Measurements from ENCODE around the gene ATF6B.
"Not testable (repeated sequence)": the region's sequence is repeated elsewhere in the genome, so short reads cannot be mapped to it uniquely, and the experiment has no call there.

The ATF6B gene

DNA sequence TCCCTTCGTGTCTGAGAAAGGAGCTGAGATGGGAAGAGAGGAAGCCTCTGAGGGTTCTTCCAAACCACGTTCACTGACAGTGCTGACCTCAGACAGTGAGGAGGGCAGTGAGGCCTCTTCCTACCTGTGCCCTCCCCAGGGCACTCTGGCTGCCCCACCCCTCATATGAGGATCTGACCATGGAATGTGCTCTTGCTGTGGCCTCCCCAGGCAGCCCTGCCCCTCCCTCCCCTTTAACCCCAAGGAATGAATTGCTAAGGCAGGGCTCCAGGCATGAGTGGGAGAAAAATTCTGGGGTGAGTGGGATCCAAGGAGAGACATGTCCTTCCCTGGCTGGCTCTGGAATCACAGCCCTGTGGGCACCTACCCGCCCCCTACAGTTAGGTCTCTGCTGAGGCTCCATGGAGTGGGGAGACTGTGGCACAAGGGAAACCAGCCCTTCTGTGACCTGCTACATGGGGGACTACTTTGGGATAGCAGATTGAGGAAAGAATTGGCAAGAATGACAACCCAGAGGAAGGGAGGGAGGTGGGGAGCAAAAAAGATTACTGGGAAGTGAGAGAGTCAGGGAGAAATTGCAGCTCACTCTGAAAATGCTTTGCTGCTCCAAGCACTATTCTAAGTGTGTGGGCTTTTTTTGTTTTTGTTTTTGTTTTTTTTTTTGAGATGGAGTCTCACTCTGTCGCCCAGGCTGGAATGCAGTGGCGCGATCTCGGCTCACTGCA lies 48.3 kb downstream of the ATF6B start:
- FAIRE-seq, result no peak

DNA sequence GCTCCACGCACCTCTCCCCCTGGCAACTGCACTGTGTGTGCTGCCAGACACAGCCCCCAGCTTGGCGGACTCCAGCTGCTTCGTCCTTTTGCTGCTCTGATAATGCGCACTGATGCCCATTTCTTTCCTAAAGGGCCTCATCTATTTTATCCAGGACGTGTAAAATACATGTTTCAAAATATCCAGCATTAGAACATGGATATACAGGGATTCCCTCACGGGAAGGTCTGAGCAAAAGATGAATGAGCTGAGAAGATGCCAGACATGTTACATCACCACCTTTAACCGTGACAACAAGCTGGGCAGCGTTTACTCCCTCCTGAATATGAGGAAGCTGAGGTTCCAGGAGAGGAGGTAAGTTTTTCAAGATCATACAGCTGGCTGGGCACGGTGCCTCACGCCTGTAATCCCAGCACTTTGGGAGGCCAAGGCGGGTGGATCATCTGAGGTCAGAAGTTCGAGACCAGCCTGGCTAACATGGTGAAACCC lies 51.7 kb downstream of the ATF6B start:
- no peak for FAIRE-seq

DNA sequence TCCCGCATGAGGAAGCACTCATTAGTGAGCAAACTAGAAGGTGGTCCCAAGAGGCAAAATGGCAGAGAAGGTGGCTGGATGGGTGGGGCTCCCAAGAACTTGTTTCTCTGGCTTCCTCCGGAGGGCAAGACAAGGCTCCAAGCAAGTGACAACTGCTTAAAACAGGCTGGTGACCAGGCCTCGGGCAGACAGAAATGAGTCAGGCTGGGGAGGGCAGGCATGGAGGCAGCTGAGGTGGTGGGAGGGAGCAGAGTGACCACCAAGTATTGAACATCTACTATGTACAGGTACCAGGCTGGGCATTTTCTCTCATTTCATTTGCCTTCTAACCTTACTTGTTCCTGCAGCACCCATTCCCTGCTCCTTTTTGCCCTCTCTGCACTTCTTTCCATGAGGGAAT lies 52.3 kb downstream of the ATF6B start:
- no peak for FAIRE-seq

DNA sequence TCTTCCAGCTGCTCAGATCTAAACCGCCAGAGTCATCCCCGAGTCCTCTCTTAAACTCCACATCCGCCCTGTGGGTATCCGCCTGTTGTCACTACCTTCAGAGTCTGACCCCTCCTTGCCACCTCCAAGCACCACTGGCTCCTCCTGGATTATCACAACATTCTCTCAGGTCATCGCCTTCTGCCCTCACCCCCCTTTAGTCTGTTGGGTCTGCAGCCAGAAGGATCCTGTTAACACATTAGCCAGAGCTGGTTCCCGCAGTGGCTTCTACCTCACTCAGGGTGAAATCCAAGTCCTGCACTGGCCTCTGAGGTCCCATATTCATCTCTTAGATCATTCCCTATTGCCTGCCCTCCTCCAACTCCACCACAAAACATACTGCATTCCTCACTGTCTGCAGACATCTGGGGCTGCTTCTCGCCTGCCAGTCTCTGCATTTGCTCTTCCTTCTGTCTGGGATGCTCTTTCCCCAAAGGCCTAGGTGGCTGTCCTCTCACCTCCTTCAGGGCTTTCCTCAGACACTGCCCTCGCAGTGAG lies 53.0 kb downstream of the ATF6B start:
- FAIRE-seq, result no peak

DNA sequence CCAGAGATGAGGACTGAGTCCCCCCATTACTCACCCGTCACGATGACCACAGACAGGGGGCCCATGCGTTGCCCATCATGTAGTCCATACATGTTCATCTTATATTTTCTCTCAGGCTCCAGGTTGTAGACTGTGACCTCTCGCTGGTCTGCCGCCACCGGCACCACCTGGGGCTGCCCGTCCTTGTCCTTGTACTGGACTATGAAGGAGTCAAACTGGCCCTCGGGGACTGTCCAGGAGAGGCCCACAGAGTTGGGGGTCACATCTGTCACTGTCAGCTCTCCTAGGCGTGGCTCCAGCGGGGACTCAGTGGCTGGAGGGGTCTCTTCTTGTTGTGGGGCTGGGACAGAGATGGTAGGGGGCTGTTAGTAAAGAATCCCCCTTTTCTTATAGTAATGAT lies 54.4 kb downstream of the ATF6B start:
- FAIRE-seq, result no peak

DNA sequence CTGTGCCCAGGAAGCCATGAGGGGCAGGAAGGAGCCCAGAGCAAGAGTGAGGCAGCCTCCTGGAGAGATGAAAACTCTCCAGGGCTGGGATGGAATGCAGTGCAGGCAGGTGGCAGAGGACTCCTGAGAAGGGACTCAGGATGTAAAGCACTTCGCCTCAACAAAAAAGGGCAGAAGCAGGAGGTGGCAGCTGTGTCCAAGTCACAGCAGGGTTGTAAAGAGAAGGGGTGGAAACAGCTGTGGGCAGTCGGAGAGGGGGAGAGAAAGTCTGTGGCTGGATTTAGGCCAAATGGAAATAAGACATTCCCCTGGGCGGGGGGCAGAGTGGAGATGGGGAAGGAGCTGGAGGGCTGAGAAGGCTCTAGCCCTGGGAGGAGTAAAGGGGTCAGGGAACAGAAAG lies 54.9 kb downstream of the ATF6B start:
- no peak for FAIRE-seq

DNA sequence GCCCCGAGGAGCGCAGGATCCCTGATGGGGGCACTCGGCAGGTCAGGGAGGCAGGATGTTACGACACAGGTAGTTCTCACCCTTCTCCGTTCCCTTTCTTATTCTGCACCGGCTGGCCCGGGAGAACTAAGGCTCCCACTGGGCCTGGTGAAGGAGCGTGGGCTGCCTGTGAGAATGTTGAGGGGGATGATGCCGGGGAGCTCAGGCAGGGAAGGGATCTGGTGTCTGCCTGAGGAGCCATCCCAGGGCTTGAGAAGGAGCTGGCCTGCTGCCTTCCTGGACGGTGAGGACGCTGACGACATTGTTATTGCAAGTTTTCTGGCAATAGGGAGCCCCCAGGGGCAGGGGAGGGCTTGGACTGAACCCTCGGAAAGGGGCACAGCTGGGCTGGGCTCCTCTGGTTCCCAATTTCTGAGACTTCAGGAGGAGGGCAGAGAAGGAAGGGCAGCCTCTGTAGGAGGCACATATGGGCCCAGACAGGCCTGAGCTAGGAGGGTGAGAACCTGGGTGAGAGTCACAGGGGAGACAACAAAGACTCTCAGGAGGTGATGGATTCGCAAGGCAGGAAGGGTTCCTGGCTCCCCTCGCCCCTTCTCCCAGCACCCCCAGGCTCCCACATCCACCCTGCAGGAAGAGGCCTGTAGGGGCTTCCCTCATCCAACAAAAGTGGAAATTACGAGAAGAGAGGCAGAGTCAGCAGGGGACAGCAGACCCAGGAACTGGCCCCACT lies 57.1 kb downstream of the ATF6B start:
- no peak for FAIRE-seq

DNA sequence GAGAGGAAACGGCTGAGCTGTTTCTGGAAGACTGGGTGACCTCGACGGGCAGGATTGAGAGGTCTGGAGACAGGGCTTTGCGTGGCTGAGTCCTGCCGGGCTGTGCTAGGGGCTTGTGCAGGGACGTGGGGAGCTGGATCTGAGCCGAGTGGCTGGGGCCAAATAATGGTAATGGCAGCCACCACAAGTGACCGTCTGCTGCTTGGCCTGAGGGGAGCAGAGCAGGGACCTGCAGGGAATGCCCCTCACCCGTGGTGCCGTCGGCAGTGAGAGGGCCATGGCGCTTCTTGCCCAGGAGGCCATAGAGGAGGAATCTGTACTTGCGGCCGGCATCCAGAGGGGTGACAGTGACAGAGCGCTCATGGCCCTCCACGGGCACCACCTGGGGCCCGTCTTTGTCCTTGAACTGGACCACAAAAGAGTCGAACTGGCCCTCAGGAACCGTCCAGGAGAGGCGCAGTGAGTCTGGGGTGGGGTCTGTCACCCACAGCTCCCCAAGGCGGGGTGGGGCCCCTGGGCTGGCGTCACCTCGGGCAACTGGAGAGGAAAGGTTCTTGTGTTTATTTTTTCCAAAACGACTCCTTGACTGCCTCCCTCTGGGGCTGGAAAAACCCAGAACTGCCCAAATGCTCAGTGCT lies 58.0 kb downstream of the ATF6B start:
- no peak for FAIRE-seq

DNA sequence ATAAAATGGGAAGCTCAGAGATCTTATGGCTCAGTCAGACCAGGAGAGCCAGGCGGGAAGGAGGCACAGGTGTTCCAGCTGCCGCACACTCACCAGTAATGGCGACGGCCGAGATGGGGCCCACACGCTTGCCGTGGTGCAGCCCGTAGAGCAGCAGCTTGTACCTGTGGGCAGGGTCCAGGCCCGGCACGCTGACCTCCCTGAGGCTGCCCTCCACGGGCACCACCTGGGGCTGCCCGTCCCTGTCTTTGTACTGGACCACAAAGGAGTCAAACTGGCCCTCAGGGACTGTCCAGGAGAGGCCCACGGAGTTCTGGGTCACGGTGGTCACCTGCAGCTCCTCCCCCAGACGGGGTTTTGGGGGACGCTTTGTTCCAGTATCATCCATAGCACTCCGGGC lies 58.6 kb downstream of the ATF6B start:
- FAIRE-seq, result no peak

DNA sequence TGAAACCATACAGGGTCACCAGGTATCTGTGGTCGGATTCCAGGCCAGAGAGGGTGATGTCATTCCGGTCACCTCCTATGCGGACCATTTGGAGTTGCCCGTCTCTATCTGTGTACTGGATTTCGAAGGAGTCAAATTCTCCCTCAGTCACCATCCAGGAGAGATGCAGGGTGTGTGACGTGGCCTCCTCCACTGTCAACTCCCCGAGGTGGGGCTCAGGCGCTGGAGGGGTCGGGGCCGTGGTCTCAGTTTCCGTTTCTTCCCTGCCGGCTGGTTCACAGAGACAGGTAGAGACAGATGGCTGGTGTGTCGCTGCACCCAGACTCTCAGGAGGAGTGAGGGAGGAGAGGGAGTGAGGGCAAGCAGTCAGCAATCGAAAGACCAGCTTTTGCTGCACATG lies 59.2 kb downstream of the ATF6B start:
- no peak for FAIRE-seq

DNA sequence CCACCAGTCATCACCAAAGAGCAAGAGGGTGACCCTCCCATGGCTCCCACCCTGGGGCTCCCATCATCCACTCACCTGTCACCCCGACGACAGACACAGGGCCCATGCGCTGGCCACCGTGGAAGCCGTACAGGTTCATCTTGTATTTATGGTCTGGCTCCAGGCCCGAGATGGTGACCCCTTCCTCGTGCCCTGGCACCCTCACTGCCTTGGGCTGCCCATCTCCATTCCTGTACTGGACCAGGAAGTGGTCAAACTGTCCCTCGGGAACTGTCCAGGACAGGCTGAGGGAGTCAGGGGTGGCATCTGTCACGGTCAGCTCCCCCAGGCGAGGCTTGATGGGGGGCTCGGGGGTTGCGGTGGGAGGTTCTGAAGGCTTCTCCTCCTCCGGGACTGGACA lies 59.7 kb downstream of the ATF6B start:
- FAIRE-seq, result not testable (repeated sequence)

DNA sequence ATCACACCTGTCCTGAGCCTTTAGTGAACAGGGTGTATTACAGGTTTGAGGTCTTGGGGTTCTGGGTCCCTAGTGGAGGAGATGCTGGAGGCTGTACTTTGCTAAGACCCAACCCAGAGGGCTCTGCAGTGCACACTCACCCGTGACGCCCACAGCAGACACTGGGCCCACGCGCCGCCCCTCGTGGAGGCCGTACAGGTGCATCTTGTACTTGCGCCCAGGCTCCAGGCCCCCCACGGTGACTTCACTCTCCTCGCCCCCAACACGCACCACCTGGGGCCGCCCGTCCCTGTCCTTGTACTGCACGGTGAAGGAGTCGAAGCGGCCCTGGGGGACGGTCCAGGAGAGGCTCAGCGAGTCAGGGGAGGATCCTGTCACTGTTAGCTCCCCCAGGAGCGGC lies 60.5 kb downstream of the ATF6B start:
- not testable (repeated sequence) for FAIRE-seq
